HepG2 (cell line): ENCODE measurements around the gene RNLS. TPM values are rescaled to one million over a fixed set of nuclear protein-coding genes. Genes with fewer than 3 reads are reported as not detected.

Experiments
- ATAC-seq: fragments of 200-7000 bp; cut with Tn5 transposase; 3 replicates; pipeline ENCODE4 v1.9.1; 2020; ENCODE audit warnings: mild to moderate bottlenecking, moderate library complexity
- BruUV-seq: library from RNA; stranded (reverse); fragments of 400-500 nt; replicated peaks from 2 replicates; lab custom pipeline; 2021; lab: Mats Ljungman, UMichigan
- CTCF ChIA-PET: fragments of 300-600 bp; formaldehyde crosslinking; extraction: SDS; loops from one replicate; lab custom pipeline; 2021; ENCODE audit warnings: low total read pairs, inconsistent platforms, low intra/inter-chr PET ratio; lab: Yijun Ruan, JAX
- POLR2A ChIA-PET: fragments of 350-600 bp; sonication (Branson Sonifier 250); formaldehyde crosslinking; loops from one replicate; lab custom pipeline; 2020; ENCODE audit warnings: antibody characterized with exemption, inconsistent platforms; lab: Yijun Ruan, JAX
- DNase-seq: peaks from one replicate; pipeline ENCODE4 v3.0.0-alpha.2; 2015; ENCODE audit warnings: low spot score
- FAIRE-seq: peaks from 3 replicates; lab custom pipeline; 2011; peaks lifted over from hg19 to GRCh38; lab: Jason Lieb, UNC
- H2AFZ ChIP-seq: one replicate; pipeline ENCODE4 v1.6.1; 2011; ENCODE audit warnings: low read length, inconsistent platforms
- H3K27ac ChIP-seq: fragments of 300-600 bp; 3 replicates; pipeline ENCODE4 v1.8.0; 2011; ENCODE audit warnings: mixed run types, mild to moderate bottlenecking, mixed read lengths, low read length, inconsistent platforms; ENCODE audit not compliant: insufficient read depth; ENCODE audit errors: extremely low read length
- H3K27me3 ChIP-seq, 2 experiments: fragments of 200-600 bp in 1 of 2; 2 replicates in 1 of 2; 3 replicates in 1 of 2; pipeline versions ENCODE4 v1.6.0 to v1.8.0; 2011; ENCODE audit warnings: low read length in 2 of 2, mild to moderate bottlenecking in 2 of 2, moderate library complexity in 2 of 2, inconsistent platforms in 1 of 2; ENCODE audit not compliant: insufficient read depth in 2 of 2, control insufficient read depth in 1 of 2
- H3K36me3 ChIP-seq, 2 experiments: fragments of 200-600 bp in 1 of 2; replicated peaks in 1 of 2; 2 replicates in 1 of 2; 3 replicates in 1 of 2; pipeline versions ENCODE4 v1.5.1 to v1.8.0; 2011; ENCODE audit warnings: low read length in 2 of 2, inconsistent platforms in 1 of 2; ENCODE audit not compliant: insufficient read depth in 2 of 2, control insufficient read depth in 1 of 2
- H3K4me1 ChIP-seq: 2 replicates; pipeline ENCODE4 v1.5.1; 2012; ENCODE audit warnings: low read length, inconsistent platforms; ENCODE audit not compliant: insufficient read depth
- H3K4me2 ChIP-seq: 2 replicates; pipeline ENCODE4 v1.6.0; 2011; ENCODE audit warnings: low read depth, low read length, inconsistent platforms
- H3K4me3 ChIP-seq, 3 experiments: fragments of 200-600 bp in 1 of 3; sonication (generic), shearing (Covaris generic) in 1 of 3; replicated peaks in 1 of 3; 2 replicates each; pipeline ENCODE4 v1.5.1; 2011 to 2016; ENCODE audit warnings: low read length in 3 of 3, inconsistent platforms in 2 of 3, low read depth in 2 of 3, mild to moderate bottlenecking in 2 of 3, control low read depth in 1 of 3, mixed read lengths in 1 of 3; ENCODE audit not compliant: insufficient read depth in 1 of 3
- H3K79me2 ChIP-seq: one replicate; pipeline ENCODE4 v1.6.1; 2011; ENCODE audit warnings: low read length, inconsistent platforms; ENCODE audit not compliant: insufficient read depth
- H3K9ac ChIP-seq: 2 replicates; pipeline ENCODE4 v1.6.0; 2011; ENCODE audit warnings: mild to moderate bottlenecking, low read depth, low read length, inconsistent platforms; ENCODE audit not compliant: insufficient read depth
- H3K9me3 ChIP-seq: 2 replicates; pipeline ENCODE4 v1.5.1; 2012; ENCODE audit warnings: mild to moderate bottlenecking, low read length
- H4K20me1 ChIP-seq: 2 replicates; pipeline ENCODE4 v1.6.0; 2011; ENCODE audit warnings: inconsistent platforms, mild to moderate bottlenecking, low read length, moderate library complexity; ENCODE audit not compliant: insufficient read depth
- IKZF1 ChIP-seq: fragments of 450-650 bp; IDR thresholded peaks from 2 replicates; pipeline ENCODE4 v1.7.1; 2016
- KDM5A ChIP-seq: fragments of 200-600 bp; sonication (generic); IDR thresholded peaks from 2 replicates; pipeline ENCODE4 v1.7.0; 2018; ENCODE audit warnings: antibody characterized with exemption, mild to moderate bottlenecking, low read length, borderline replicate concordance
- MTA3 ChIP-seq: sonication (generic); formaldehyde crosslinking; IDR thresholded peaks from 2 replicates; pipeline ENCODE4 v1.4.0; 2020; ENCODE audit warnings: missing genetic modification reagents
- ZNF256 ChIP-seq: sonication (generic); formaldehyde crosslinking; conservative IDR thresholded peaks from 2 replicates; pipeline ENCODE4 v1.4.0; 2020; ENCODE audit warnings: missing genetic modification reagents
- ZNF510 ChIP-seq: sonication (generic); formaldehyde crosslinking; IDR thresholded peaks from 2 replicates; pipeline ENCODE4 v1.4.0; 2020; ENCODE audit warnings: low read depth, mild to moderate bottlenecking, missing genetic modification reagents
- in situ Hi-C: cut with HindIII; loops from 2 replicates; pipeline ENCODE4 v1.10.0; 2017; ENCODE audit warnings: low pct_unique_long_range_greater_than_20kb; ENCODE audit not compliant: extremely low pct_ligation_motif_present
- intact Hi-C: fragments of 100-400 bp; cut with micrococcal nuclease; formaldehyde crosslinking; loops from one replicate; pipeline ENCODE4 v1.10.0; 2022; ENCODE audit not compliant: unreplicated experiment
- polyA plus RNA-seq, 8 experiments: library from polyadenylated mRNA; depleted of rRNA in 3 of 8; stranded (reverse) in 7 of 8; unstranded in 1 of 8; fragments of >200 nt; fragmentation: Illumina TruSeq in 4 of 8; extraction: Trizol in 4 of 8; gene quantifications; 2 replicates each; pipeline versions ENCODE4 v1.2.1 to v1.2.3, GENCODE V29; 2011 to 2016; ENCODE audit warnings: low read depth in 4 of 8, missing spikeins in 1 of 8, mixed read lengths in 1 of 8; ENCODE audit not compliant: insufficient read depth in 1 of 8
- total RNA-seq, 5 experiments: library from RNA; depleted of rRNA; stranded (reverse); fragments of >200 nt; fragmentation: Illumina TruSeq; extraction: Trizol; gene quantifications; 2 replicates each; pipeline ENCODE4 v1.2.3, GENCODE V29; 2016; ENCODE audit warnings: low read depth in 1 of 5

Gene RNLS
- total and polyA plus RNA-seq, 2 of the 13 experiments (the other 11 are each of a cell fraction or from before 2014, with no cell fraction given), result not detected

DNA sequence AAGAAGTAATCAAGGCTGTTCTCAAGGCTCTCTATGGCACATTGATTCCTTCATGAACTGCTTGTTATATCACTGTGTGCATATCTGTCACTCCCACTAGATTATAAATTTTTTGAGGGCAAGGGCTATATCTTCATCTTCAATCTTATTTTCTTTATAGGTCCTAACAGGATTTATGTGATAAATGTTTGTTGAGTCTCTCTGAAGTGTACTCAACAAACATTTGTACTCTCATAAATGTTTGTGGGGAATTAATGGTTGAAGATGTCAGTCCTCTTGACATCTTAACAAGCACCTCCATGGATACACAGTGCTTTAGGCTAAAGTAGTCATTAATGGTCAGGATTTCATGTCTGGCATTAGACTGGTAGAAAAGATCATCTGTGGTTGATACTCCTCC lies 143.2 kb downstream of the RNLS start:
- BruUV-seq, result no TSS peak
- no peaks in the 10 kb centered on the region for H3K9me3 ChIP-seq
- no peak overlapping the region for H3K27ac ChIP-seq
- H3K27me3 ChIP-seq, result no peaks in the 10 kb centered on the region
- H3K4me3 ChIP-seq, result no peak overlapping the region
- CTCF ChIA-PET, result no interaction called here
- H2AFZ ChIP-seq, result no peak overlapping the region
- intact Hi-C loops (no loop called here), in situ Hi-C loops (no loop called here)
- no peaks in the 10 kb centered on the region for H3K79me2 ChIP-seq
- FAIRE-seq, result no peak
- DNase-seq, result no peak
- no peak for ATAC-seq
- no peaks in the 10 kb centered on the region for H3K4me1 ChIP-seq
- TF ChIP-seq ZNF256 (CRISPR knock-in tag) (no peak), MTA3 (CRISPR knock-in tag) (no peak), KDM5A (no peak), ZNF510 (CRISPR knock-in tag) (no peak)
- POLR2A ChIA-PET, result no interaction called here
- no peak overlapping the region for H3K9ac ChIP-seq
- no peaks in the 10 kb centered on the region for H4K20me1 ChIP-seq
- no peak overlapping the region for H3K4me2 ChIP-seq
- no peaks in the 10 kb centered on the region for H3K36me3 ChIP-seq

DNA sequence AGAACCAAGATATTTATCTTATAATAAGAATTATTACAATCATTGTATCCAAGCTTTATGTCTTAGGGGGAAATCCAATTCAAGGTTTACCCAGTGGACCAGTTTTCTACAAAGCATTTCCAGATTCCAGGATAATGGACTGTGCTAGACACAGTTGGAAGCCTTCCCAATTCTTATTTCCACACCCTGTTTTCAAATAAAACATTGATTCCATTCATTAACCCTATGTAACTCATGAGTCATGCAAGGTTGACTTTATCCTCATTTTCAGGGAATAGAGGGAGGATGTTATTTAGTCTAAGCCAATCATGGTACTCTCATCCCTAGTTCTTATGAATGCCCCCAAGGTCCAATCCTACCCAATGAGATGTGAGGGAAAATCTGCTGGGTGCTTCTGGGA lies 145.7 kb downstream of the RNLS start:
- intact Hi-C loops, result no loop called here
- no TSS peak for BruUV-seq
- no peaks in the 10 kb centered on the region for H3K36me3 ChIP-seq
- no peak overlapping the region for H3K4me2 ChIP-seq
- no peak overlapping the region for H3K27ac ChIP-seq
- DNase-seq, result no peak
- no peak for ATAC-seq
- no peaks in the 10 kb centered on the region for H4K20me1 ChIP-seq
- no peaks in the 10 kb centered on the region for H3K9me3 ChIP-seq
- no peak overlapping the region for H2AFZ ChIP-seq
- H3K4me1 ChIP-seq, result no peaks in the 10 kb centered on the region
- no peak overlapping the region for H3K9ac ChIP-seq
- H3K4me3 ChIP-seq, result no peak overlapping the region
- no peaks in the 10 kb centered on the region for H3K27me3 ChIP-seq
- TF ChIP-seq IKZF1, result no peak
- TF ChIP-seq, all 625 proteins: peak for 0
- ChIA-PET POLR2A (no interaction called here), CTCF (no interaction called here)
- in situ Hi-C loops, result no loop called here
- no peak for FAIRE-seq
- H3K79me2 ChIP-seq, result no peaks in the 10 kb centered on the region
